Measurements from ENCODE around the gene B9D1.

DNA sequence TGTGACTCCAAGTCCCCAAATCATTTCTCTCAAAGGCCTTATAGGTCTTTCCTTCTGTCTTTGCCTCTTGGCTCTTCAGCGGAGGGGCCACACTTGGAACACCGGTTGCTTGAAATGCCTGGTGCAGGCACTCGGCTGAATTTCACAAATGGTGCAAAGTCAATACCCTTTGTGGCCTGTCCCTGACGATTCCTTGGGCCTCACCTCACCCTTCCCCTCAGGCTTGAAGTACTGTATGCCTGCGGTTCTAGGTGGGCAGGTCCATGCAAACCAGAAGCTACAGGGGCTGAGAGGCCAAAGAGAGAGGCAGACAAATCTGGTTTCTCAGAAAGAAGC, 4.1 kb upstream of the B9D1 start:
- TF ChIP-seq, protein P1, sequence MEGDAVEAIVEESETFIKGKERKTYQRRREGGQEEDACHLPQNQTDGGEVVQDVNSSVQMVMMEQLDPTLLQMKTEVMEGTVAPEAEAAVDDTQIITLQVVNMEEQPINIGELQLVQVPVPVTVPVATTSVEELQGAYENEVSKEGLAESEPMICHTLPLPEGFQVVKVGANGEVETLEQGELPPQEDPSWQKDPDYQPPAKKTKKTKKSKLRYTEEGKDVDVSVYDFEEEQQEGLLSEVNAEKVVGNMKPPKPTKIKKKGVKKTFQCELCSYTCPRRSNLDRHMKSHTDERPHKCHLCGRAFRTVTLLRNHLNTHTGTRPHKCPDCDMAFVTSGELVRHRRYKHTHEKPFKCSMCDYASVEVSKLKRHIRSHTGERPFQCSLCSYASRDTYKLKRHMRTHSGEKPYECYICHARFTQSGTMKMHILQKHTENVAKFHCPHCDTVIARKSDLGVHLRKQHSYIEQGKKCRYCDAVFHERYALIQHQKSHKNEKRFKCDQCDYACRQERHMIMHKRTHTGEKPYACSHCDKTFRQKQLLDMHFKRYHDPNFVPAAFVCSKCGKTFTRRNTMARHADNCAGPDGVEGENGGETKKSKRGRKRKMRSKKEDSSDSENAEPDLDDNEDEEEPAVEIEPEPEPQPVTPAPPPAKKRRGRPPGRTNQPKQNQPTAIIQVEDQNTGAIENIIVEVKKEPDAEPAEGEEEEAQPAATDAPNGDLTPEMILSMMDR (IDR thresholded peaks at IDR 0.05) = no peak
- no peak for TF ChIP-seq POLR2A (IDR thresholded peaks at IDR 0.05)
- no peak for TF ChIP-seq POLR2AphosphoS5 (IDR thresholded peaks at IDR 0.05)
